ENCODE data around the gene BDKRB1.

BDKRB1 gene

DNA sequence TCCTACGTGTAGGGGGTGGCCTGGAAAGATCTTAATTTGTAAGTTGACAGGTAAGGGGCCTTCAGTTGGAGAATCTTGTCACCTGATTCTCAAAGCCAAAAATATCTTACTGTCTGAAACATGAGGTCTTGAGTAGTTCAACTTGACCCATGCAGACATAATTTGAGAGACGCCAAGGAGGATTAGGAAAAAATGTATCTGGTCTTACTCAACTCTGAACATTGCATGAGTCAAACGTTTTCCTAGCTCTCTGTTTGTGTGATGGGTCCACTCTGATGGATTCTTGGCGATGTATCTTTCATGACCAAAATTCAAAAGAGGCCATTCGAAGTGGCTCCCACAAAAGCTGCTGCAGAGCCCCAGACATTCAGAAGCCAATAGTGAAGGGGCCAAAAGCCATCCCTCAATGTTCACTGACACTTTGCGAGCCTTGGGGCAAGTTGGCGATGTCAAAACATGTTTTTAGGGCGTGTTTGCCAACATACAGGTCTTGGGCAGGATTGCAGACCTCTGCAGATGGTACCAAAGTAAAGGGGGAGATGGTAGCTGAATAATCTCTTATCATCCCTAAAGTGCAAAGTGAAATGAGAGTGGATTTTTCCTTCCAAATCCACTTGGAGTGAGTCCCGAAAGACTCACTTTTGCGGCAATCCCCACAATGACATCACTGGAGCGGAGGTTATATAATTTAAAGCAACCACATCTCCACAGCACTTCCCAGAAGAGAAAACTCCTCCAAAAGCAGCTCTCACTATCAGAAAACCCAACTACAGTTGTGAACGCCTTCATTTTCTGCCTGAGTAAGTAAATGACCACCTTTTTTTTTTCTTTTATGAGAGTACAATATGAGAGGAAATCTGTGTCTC, at the start of gene BDKRB1:
BDKRB1 (plus strand) TSS at position 710 of the 866 bp plus-strand sequence. CDS start 7,473 bp downstream, outside the sequence.
- no peak for DNase-seq (ENCODE audit: low read depth in 2 of 2)

DNA sequence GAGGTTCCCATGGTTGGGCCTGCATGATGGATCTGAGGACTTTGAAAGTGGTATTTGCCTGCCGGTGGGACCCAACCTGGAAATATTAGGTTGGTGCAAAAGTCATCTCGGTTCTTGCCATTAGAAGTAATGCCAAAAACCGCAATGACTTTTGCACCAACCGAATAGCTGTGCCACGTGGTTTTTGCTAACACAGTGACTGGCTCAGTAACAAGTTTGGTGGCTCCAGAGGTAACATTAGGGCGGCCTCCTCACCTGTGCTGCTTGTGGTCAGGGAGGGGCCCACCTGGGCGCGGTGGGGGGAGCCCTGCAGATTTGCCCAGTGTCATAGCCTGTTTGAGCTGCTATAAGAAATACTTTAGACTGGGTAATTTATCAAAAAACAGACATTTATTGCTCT, 49.5 kb upstream of the BDKRB1 start:
- no peak for DNase-seq (ENCODE audit: low read depth in 2 of 2)

DNA sequence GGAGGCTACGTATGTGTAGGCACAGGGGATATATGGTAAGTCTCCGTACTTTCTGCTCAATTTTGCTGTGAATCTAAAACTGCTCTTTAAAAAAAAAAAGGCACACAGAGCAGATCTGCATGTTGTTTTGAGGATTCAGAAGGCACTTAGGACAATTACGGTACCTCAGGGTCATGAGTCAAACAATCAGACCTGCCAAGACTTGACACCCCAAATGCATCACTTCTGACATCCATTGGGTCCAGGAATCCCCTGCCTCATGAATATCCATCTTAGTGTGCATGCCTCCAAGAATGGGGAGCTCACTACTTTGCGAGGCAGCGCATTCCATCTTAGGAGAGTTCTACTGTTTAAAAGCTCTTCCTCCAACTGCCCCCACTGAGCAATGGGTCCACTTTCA, 48.3 kb upstream of the BDKRB1 start:
- DNase-seq (ENCODE audit: low read depth in 2 of 2) = no peak

DNA sequence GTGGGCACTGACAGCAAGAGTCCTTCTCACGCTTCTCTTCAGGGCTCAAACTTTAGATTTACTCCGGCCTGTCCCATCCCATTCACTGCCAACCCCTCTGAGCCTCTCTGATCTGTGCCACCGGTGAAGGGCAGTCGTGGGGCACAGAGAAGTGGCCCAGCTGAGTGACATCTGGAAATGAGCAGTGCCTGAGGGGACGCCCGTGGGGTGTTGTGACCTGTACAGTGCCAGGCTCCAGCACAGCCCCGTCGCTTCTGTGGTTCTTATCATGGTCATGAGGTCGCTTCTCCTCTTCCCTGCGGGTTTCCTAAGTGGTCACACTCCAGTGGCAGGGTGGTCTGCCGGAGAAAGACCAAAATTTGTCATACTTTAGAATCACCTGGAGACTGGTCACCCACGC, 47.3 kb upstream of the BDKRB1 start:
- no peak for DNase-seq (ENCODE audit: low read depth in 2 of 2)

DNA sequence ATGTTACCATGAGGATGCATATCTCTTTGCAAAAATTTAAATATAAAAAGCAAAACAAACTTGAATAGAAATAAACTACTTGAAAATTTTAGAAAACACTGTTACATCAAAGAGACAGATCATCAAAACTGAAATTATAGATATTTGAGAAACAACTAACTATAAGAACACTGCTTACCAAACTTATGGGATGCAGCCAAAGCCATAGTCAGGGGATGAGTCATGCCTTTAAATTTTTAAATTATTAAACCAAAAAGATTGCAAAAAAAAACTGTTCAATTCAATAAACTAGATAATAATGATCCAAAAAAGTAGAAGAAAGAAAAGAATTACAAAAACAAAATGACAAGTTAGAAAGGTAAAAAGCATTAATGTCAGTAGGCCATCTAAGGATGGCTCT, 43.9 kb upstream of the BDKRB1 start:
- no peak for DNase-seq (ENCODE audit: low read depth in 2 of 2)

DNA sequence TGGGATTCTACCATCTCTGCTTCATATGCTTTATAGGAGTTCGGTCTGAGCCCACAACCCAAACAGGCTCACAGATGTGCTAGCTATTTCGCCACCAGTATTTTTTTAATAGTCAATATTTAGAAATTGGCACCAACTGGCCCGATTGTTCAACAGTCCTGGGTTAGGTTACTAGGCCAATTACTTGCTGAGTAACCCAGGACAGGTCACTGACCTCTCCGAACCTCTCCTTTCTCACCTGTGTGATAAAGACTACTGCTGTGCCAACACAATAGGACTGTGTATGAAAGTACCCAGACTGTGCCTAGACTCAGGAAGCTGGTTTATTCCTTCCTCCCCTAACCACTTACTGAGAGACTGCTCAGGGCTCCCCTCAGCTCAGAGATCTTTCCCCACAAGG, 43.1 kb upstream of the BDKRB1 start:
- no peak for DNase-seq (ENCODE audit: low read depth in 2 of 2)

DNA sequence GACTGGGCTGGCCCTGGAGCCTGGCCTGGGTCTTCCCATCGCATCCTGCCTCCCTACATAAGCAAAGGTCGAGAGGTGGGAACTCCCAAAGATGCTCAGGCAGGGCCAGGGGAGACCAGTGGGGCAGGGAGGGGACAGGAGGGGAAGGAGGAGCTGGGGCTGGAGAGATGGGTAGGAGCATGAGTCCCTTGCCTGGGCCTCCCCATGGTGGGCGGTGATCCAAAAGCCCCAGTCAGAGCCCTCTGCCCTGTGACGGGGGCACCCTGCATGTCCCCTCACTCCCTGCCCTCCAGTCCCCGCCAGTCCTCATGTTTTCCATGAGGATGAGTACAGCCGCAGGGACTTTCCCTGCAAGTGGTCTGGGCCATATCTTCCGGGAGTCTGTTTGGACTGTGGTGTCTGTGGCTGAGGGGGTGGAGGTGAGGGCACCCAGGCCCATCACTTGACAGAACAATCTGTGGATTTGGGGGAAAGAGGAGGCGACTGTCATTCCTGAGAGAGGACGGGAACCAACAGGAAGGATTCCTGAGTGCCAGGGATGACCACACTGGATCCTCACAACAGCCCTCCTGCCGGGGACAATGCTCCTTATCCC, 42.0 kb upstream of the BDKRB1 start:
- no peak for DNase-seq (ENCODE audit: low read depth in 2 of 2)

DNA sequence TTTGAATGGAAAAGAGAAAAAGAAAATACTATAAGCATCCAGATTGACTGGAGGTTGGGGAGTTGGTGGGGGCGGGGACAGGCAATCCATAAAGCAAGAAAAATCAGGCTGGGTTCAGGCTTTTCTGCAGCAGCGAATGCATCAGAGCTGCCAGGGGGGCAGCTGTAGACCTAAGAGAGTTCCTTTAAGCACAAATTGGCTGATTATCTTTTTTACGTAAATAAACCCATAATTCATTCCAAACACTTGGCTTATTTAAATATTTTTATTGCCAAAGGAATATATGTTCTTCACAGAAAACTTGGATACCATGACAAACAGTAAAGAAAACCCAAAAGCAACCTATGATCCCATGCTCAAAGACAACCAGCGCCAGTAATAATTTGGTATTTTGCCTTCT, 41.2 kb upstream of the BDKRB1 start:
- DNase-seq (ENCODE audit: low read depth in 2 of 2) = no peak

DNA sequence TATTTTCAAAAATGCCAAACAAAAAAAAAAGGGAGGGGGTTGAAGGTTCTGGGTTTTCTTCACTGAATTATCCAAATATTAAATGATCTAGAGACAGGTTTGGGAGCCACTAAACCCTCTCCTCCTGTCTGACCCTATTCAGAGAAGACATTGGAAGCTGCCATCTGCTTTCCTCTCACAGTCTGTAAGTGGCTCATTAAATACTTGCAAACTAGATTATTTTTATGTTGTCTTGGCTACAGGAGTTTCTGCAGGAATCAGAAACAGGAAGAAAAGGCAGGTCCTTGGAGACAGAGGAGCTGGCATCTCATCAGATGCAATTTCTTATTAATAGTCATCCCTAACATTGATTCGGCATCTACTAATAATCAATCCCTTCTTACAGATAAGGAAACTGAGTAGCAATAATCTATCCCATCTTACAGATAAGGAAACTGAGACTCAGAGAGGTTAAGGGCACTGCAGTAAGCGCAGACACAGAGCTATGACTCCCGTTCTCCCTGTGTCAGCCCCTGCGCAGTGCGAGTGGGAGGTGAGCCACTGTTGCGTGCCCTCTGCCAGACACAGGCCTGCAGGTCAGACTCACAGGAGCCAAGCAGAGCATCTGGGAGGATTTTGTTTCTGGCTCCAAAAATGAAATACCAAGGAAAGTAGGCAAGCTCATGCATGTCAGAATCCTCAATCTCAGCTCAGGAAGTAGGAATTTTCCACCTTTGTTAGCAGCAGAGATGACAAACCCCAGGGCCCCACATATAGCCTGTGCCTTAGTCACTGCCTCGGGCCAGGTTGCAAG, 40.4 kb upstream of the BDKRB1 start:
- DNase-seq (ENCODE audit: low read depth in 2 of 2) = no peak

DNA sequence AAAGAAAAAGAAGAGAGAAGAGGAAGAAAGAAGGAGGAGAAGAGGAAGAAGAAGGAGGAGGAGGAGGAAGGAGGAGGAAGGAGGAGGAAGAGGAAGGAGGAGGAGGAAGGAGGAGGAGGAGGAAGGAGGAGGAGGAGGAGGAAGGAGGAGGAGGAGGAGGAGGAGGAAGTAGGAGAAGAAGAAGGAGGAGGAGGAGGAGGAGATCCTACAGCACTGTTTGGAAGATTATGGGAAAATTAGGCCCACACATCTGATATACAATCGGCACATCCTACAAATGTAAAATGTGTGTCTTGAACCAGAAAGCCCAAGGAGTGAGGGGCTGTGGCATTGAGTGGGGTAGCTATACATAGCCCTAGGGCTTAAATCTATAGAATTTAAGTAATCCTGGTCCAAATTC, 39.4 kb upstream of the BDKRB1 start:
- no peak for DNase-seq (ENCODE audit: low read depth in 2 of 2)

DNA sequence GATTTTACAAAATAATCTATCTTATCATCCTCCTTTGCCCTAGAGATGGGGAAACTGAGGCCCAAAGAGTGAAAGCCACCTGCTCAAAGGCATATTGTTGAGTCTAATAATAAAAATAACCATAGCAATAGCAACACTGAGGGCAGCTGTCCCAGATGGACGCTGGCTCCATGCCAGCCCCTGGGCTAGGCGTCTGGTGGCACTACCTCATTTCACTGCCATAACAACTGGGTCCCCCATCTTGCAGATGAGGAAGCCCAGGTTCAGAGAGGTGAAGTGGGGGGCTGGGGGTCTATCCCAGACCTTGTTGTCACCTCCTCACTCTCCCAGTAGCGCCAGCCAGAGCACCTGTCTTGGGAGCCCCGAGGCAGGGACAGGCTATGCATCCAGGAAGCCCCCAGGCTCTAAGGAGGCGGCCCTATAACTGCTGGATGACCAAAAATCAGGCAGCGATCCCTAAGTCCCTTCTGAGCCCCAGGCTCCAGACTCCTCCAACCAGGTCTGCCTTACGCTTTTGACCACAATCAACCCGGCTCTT, 38.6 kb upstream of the BDKRB1 start:
- no peak for DNase-seq (ENCODE audit: low read depth in 2 of 2)

DNA sequence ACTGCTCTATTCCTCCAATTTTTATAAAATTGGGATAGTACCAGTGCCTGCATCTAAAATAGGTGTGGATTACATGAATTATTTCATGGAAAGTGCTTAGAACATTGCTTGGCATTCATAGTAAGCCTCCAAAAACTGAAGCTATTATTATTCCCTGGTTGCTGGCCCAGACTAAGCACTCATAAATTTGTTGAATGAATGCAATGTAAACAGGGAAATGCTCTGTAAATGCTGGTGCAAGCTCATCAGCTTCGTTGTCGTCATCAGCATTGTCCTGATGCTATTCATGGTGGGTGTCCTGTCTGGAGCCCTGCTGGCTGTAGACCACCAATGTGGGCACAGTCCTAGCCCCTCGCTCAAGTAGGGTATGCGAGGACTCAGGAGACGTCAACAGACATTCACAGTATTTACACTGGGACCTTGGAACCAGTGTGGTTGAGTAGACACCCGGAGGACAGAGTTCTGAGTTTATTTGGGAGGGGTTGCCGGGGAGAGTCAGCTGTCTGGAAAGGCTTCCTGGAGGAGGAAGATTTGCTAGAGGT, 34.8 kb upstream of the BDKRB1 start:
- DNase-seq (ENCODE audit: low read depth in 2 of 2) = no peak

DNA sequence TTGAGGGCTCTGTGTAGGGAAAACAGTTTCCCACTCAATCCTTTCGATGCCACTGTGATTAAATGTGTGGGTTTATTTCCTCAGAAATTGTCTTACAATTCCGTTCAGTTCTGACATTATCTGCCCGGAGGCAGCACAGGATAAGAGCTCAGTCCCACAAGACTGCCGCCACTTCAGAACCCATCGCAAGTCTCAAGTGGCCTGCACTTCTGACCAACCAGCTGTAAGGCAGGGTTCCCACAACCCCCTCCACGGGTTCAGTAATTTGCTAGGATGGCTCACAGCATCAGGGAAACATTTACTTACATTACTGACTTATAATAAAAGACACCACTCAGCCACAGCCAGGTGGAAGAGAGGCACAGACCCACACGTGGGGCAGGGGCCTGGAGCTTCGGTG, 34.2 kb upstream of the BDKRB1 start:
- no peak for DNase-seq (ENCODE audit: low read depth in 2 of 2)

DNA sequence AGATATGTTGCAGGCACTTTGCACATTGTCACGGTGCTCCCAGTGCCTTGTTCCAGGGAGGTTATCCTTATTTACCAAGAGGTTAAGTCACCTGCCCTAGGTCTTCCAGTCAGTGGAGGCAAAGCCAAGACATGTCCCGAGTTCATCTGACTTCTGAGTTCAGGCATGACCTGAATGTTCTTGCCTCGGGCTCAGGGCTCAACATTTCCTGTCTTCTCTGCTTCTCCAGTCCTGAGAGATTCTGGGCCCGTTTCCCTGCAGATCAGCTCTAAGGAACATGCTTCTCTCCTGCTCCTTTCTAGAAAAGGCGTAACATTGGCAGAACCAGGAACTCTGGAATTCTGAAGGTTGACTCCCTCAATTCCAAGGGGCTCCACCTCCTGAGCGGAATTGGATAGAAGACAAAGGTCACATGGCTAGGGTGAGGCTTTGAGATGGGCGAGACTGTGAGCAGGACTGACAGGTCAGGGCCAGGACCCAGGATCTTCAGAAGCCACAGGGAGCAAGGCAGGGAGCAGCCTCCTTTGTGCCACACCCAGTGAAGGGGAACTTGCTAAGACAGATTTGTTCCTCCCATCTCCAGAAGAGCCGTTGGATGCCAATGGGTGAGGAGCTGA, 31.4 kb upstream of the BDKRB1 start:
- DNase-seq (ENCODE audit: low read depth in 2 of 2) = no peak

DNA sequence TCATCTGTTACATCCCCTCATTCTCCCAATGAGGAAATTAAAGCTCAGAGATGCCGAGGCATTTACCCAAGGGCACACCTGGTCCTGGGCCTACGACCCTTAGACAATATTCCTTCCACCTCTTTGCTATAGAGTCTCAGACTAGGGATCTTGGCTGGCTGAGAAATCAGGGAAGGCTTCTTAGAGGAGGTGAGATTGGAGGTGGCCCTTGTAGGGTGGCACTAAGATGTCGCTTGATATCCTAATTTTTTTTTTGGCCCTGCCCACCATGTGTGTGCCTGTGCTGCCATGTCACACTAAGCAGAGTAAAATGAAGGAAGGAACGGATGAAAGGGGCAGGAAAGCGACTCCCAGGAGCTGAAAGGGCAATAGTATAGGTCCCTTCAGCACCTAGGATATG, 30.8 kb upstream of the BDKRB1 start:
- DNase-seq (ENCODE audit: low read depth in 2 of 2) = no peak

DNA sequence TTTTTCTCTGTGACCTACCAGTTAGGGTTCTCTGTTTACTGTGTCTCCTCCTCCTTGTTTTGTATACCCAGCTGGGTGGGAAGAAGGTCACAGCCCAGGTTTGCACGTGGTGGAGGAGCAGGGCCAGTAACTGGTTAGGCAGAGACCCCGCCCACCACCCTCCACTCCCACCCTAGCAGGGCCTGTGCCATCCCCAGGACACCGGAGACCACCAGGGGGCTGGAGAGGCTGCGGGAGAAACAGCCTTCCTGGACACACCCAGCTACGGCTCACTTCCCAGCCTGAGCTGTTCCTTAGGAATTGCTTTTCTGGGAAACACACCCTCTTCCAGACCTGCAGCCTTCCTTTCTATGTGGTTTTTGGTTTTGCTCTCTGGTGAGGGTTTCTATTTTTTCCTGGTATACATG, 30.3 kb upstream of the BDKRB1 start:
- DNase-seq (ENCODE audit: low read depth in 2 of 2) = no peak

DNA sequence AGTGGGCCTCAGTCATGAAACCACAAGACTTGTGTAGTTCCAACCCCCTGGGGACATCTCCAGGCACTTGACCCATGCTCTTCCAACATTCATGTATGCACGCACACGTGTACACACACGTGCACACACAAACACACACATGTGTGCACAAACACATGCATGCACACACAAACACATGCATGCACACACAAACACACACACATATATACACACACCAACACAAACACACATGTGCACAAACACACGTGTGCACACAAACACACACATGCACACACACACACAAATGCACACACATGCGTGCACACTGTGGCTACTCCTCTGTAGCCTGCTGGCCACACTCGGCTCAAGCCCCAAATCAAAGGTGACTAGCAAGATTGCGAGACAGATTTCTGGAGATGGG, 28.6 kb upstream of the BDKRB1 start:
- DNase-seq (ENCODE audit: low read depth in 2 of 2) = no peak

DNA sequence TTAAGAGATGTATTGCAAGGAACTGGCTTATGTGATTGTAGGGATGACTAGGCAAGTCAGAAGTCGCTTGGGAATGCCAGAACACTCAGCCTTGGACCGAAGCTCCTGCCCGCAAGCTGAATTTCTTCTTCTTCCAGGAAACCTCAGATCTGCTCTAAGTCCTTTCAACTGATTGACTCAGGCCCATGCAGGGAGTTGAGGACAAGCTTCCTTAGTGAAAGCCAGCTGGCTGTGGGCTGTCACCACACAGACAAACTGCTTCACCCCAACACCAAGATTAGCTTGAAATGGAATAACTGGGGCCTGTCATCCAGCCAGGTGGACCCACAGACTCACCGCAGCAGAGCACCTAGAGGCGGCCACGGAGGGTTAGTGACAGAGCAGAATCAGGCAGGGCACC, 26.7 kb upstream of the BDKRB1 start:
- no peak for DNase-seq (ENCODE audit: low read depth in 2 of 2)

DNA sequence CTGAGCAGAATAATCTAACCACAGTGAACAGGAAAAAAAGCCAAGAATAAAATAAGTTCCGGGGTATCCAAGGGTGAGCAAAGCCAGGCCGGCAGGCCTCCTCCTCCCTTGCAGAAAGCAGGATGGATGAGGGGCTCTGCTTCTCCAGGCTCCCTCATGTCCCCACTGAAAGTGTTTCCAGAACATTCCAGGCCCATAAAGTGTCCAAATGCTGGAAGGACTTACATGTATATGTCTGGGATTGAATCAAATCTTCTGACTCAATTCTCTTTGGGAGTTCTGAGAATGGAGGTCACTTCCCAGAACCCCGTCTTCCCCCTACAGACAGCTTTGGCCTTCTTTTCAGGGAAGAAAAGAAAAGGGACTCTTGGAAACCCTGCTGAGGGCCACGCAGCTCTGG, 25.0 kb upstream of the BDKRB1 start:
- DNase-seq (ENCODE audit: low read depth in 2 of 2) = no peak

DNA sequence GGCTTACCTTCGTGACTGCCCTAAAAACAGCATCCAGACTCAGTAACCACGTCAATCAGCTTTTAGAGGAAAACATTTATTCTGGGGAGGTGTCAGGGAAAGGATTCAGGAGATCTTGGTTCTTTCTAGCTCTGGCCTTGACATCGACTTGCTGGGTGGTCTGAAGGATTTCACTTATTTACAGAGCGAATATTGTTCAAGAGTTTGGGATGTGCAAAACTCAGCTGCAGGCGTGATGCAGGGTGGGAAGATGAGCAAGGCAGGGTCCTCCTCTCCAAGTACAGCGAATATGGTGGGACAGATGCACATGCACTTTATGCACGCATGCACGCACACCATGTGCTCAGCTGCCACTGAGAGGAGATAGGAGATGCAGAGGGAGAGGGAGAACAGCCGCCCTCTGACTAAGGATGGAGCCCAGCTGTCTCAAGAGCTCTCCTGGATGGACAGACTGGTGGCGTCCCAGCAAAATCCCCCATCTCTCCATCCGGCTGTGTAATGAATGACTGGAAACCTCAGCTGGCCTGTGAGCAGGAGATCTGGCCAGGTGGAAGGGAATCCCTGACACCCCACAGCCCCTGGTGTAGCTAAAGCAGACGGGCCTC, 24.4 kb upstream of the BDKRB1 start:
- no peak for DNase-seq (ENCODE audit: low read depth in 2 of 2)

DNA sequence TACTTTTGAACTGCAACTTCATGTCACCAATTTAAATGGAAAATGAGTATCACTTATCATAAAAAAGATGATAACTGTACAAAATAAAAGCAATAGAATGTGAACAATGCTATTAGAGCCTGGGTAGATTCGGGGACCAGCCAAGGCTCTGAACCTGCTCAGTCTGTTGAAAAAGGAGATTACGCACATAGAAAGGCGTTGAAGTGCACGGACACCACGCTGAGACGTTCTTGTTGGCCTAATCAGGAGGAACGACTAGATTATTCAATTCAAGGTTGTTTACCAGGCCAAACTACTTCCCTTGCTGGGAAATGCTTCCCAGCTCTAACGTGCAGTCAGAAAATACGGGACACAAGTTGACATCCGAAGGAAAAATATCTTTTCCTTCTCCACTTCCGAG, 23.5 kb upstream of the BDKRB1 start:
- DNase-seq (ENCODE audit: low read depth in 2 of 2) = no peak
